NB4 (cell line): Measurements from ENCODE around the gene SURF2.

Experiments used
- POLR2A ChIP-seq: IDR thresholded peaks from 2 replicates; pipeline ENCODE4 v1.6.1; 2011; ENCODE audit warnings: mild to moderate bottlenecking; ENCODE audit not compliant: insufficient read length; ENCODE audit errors: extremely low read depth
- TF ChIP-seq, protein P1 (sequence below): IDR thresholded peaks from 2 replicates; pipeline ENCODE4 v1.6.1; 2011; ENCODE audit warnings: low read depth, low read length
- TF ChIP-seq, protein P2 (sequence below): IDR thresholded peaks from one replicate; pipeline ENCODE4 v1.5.1; 2012; ENCODE audit warnings: low read depth, low read length

DNA sequence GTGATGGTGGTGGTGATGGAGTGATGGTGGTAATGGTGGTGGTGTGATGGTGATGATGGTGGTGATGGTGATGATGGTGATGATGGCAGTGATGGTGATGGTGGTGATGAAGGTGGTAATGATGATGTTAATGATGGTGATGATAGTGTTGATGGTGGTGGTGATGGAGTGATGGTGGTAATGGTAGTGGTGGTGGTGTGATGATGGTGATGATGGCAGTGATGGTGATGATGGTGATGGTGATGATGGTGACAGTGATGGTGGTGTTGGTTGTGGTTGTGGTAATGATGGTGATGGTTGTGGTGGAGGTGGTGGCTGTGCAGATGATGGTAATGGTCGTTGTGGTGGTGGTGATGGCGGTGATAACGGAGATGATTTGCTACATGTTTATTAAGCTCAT lies 27.1 kb downstream of the SURF2 start:
- TF ChIP-seq, protein P1, sequence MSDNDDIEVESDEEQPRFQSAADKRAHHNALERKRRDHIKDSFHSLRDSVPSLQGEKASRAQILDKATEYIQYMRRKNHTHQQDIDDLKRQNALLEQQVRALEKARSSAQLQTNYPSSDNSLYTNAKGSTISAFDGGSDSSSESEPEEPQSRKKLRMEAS, result no peak
- no peak for TF ChIP-seq POLR2A
- TF ChIP-seq, protein P2, sequence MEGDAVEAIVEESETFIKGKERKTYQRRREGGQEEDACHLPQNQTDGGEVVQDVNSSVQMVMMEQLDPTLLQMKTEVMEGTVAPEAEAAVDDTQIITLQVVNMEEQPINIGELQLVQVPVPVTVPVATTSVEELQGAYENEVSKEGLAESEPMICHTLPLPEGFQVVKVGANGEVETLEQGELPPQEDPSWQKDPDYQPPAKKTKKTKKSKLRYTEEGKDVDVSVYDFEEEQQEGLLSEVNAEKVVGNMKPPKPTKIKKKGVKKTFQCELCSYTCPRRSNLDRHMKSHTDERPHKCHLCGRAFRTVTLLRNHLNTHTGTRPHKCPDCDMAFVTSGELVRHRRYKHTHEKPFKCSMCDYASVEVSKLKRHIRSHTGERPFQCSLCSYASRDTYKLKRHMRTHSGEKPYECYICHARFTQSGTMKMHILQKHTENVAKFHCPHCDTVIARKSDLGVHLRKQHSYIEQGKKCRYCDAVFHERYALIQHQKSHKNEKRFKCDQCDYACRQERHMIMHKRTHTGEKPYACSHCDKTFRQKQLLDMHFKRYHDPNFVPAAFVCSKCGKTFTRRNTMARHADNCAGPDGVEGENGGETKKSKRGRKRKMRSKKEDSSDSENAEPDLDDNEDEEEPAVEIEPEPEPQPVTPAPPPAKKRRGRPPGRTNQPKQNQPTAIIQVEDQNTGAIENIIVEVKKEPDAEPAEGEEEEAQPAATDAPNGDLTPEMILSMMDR, result no peak
